ENCODE data around the gene TMEM87B. TPM values are rescaled to one million over a fixed set of nuclear protein-coding genes. Genes with fewer than 3 reads are reported as not detected.

TMEM87B gene
- total RNA-seq, 1 experiment from 2014 or later, result 16.3 TPM

DNA sequence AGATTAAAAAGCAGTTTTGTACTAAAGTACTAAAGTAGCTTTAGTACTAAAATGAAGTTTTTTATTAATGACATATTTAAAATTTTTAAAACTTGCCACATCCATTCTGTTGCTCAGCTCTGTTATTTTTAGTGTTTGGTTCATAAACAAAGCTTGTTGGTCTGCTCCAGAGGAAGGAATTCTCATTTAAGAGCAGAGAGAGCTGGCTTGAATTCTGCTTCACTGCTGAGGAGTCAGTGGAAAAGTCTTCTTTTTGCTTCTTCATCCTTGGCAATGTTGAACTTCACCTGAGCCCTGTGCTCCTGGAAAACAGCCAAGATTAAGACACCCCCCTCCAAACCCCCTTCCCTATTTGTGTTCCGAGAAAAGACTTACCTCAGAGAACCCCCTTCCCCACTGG is 40.6 kb downstream of the TMEM87B start:
- no peaks in the 10 kb centered on the region for H3K27me3 Mint-ChIP-seq (ENCODE audit: insufficient read depth, unreplicated experiment)
- ChIA-PET CTCF (no interaction called here), POLR2A (no interaction called here)
- DNase-seq, result no peak
- no peaks in the 10 kb centered on the region for H3K9me3 Mint-ChIP-seq (ENCODE audit: unreplicated experiment)
- Histone ChIP-seq H3K4me1 (no peaks in the 10 kb centered on the region), H3K27me3 (replicated peaks; ENCODE audit: control insufficient read depth, insufficient read depth, low read length) (no peaks in the 10 kb centered on the region), H3K36me3 (ENCODE audit: control insufficient read depth, insufficient read depth, low read length) (peaks cover 1% of the 10 kb centered on the region; the same call in 1 of the 2 replicates), H3K9me3 (no peaks in the 10 kb centered on the region), H3K4me3 (ENCODE audit: low read depth, low read length) (no peak overlapping the region)
- H3K4me1 Mint-ChIP-seq (ENCODE audit: low read depth, unreplicated experiment), result peaks cover 7% of the 10 kb centered on the region
- no peak overlapping the region for H3K4me3 Mint-ChIP-seq (ENCODE audit: unreplicated experiment)
- intact Hi-C loops (cut with micrococcal nuclease; ENCODE audit: unreplicated experiment), result no loop called here
- peaks cover 42% of the 10 kb centered on the region for H3K36me3 Mint-ChIP-seq (ENCODE audit: insufficient read depth, unreplicated experiment)
- no peak for TF ChIP-seq CTCF (IDR thresholded peaks at IDR 0.05; ENCODE audit: insufficient read depth in 1 of 2, low read depth in 1 of 2, low read length in 1 of 2, severe bottlenecking in 1 of 2, unreplicated experiment in 1 of 2)
- no TSS peak for BruUV-seq (replicated peaks)
- peak overlapping the region; percentile 46 for H3K27ac Mint-ChIP-seq (ENCODE audit: unreplicated experiment)

DNA sequence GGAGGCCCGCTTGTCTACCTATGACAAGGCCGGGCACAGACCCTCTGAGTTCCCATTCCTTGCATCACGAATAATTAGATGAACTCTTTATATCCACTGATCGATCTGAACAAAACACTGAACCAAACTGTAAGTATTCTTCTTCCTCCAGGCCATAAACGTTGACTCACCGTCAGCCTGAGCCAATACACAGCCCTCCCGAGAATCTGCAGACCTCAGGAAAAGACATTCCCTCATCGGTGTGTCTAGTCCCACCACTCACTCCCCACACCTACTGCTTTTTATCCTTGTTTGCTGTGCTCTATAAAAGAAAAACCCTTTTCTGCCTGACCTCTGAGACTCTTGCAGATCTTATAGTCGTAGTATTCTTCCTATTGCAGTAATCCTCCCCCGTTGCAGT is 41.0 kb downstream of the TMEM87B start:
- H3K36me3 ChIP-seq (ENCODE audit: control insufficient read depth, insufficient read depth, low read length), result peaks cover 1% of the 10 kb centered on the region; the same call in 1 of the 2 replicates
- CTCF ChIA-PET, result no interaction called here
- POLR2A ChIA-PET, result no interaction called here
- H3K9me3 ChIP-seq, result no peaks in the 10 kb centered on the region
- no peak for DNase-seq
- Mint-ChIP-seq H3K9me3 (ENCODE audit: unreplicated experiment) (no peaks in the 10 kb centered on the region), H3K36me3 (ENCODE audit: insufficient read depth, unreplicated experiment) (peaks cover 40% of the 10 kb centered on the region), H3K4me3 (ENCODE audit: unreplicated experiment) (no peak overlapping the region), H3K4me1 (ENCODE audit: low read depth, unreplicated experiment) (peaks cover 7% of the 10 kb centered on the region), H3K27ac (ENCODE audit: unreplicated experiment) (peak overlapping the region; percentile 46), H3K27me3 (ENCODE audit: insufficient read depth, unreplicated experiment) (no peaks in the 10 kb centered on the region)
- no peak for TF ChIP-seq CTCF (IDR thresholded peaks at IDR 0.05; ENCODE audit: insufficient read depth in 1 of 2, low read depth in 1 of 2, low read length in 1 of 2, severe bottlenecking in 1 of 2, unreplicated experiment in 1 of 2)
- intact Hi-C loops (cut with micrococcal nuclease; ENCODE audit: unreplicated experiment), result no loop called here
- no TSS peak for BruUV-seq (replicated peaks)
- no peak overlapping the region for H3K4me3 ChIP-seq (ENCODE audit: low read depth, low read length)
- H3K4me1 ChIP-seq, result no peaks in the 10 kb centered on the region
- no peaks in the 10 kb centered on the region for H3K27me3 ChIP-seq (replicated peaks; ENCODE audit: control insufficient read depth, insufficient read depth, low read length)

- no TSS peak for BruUV-seq (replicated peaks)
- H3K36me3 Mint-ChIP-seq (ENCODE audit: insufficient read depth, unreplicated experiment), result peaks cover 63% of the 10 kb centered on the region
- H3K4me3 ChIP-seq (ENCODE audit: low read depth, low read length), result no peak overlapping the region
- TF ChIP-seq CTCF (IDR thresholded peaks at IDR 0.05; ENCODE audit: insufficient read depth in 1 of 2, low read depth in 1 of 2, low read length in 1 of 2, severe bottlenecking in 1 of 2, unreplicated experiment in 1 of 2), result no peak
- peaks cover 31% of the 10 kb centered on the region for H3K9me3 Mint-ChIP-seq (ENCODE audit: unreplicated experiment)
- ChIA-PET CTCF (no interaction called here), POLR2A (no interaction called here)
- H3K27me3 Mint-ChIP-seq (ENCODE audit: insufficient read depth, unreplicated experiment), result no peaks in the 10 kb centered on the region
- H3K4me1 ChIP-seq, result no peaks in the 10 kb centered on the region
- DNase-seq, result no peak
- no peak overlapping the region for H3K4me3 Mint-ChIP-seq (ENCODE audit: unreplicated experiment)
- H3K27me3 ChIP-seq (replicated peaks; ENCODE audit: control insufficient read depth, insufficient read depth, low read length), result no peaks in the 10 kb centered on the region
- H3K9me3 ChIP-seq, result peaks cover 6% of the 10 kb centered on the region
- H3K36me3 ChIP-seq (ENCODE audit: control insufficient read depth, insufficient read depth, low read length), result peaks cover 5% of the 10 kb centered on the region; the same call in 1 of the 2 replicates
- H3K4me1 Mint-ChIP-seq (ENCODE audit: low read depth, unreplicated experiment), result no peaks in the 10 kb centered on the region
- intact Hi-C loops (cut with micrococcal nuclease; ENCODE audit: unreplicated experiment), result no loop called here
- no peak overlapping the region for H3K27ac Mint-ChIP-seq (ENCODE audit: unreplicated experiment)
Measured at GRCh38 chr2:112108178-112108832, 53.2 kb downstream of the TMEM87B start.
